ENCODE results near the gene LDB2. TPM values are rescaled to one million over a fixed set of nuclear protein-coding genes. Genes with fewer than 3 reads are reported as not detected.

Gene LDB2
- total and polyA plus RNA-seq, 2 donors: 9.2 to 10.1 TPM

DNA sequence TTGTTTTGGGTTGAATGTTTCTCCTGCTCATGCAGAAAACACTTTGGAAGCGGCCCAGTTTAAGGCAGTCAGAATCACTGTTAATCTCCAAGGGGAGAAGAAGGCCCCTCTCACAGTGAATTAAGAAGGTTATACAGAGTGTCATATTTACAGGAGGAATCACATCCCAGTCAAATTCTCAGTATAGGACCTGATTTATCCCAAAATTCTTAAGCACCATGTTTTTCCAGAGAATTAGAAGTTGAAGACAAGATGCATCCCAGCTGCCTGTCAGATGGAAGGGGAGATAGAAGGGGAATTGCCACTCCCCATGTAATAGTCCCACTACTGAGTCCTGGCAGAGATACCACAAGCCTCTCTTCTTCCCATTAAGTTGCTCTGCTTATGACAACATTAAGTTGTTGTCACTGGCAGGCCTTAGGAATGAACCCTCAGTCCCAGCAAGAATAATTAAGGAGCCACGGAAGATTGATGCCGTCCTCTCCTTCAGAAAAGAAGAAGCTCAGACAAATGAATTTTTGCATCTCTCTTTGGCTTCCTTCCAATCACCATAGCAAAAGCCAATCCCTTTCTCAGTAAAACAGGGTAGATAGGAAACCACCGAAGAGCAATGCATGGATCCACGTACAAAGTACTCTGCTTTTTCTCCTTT lies 138.4 kb downstream of the LDB2 start:
- no peaks in the 10 kb centered on the region for H3K9me3 ChIP-seq (ENCODE audit: control insufficient read depth in 2 of 2, insufficient read depth in 1 of 2, low read length in 1 of 2)
- no peak overlapping the region for H3K4me3 ChIP-seq (ENCODE audit: low read length in 2 of 2)
- no peaks in the 10 kb centered on the region for H3K4me1 ChIP-seq (ENCODE audit: control insufficient read depth in 2 of 2, insufficient read depth in 2 of 2, low read length in 2 of 2)
- no peak for DNase-seq (ENCODE audit: low read depth in 6 of 9, low spot score in 9 of 9)
- no peaks in the 10 kb centered on the region for H3K36me3 ChIP-seq (ENCODE audit: control insufficient read depth in 2 of 2, insufficient read depth in 2 of 2, low read length in 1 of 2)
- H3K27ac ChIP-seq (ENCODE audit: low read depth in 1 of 2, low read length in 1 of 2): no peak overlapping the region
- no peaks in the 10 kb centered on the region for H3K27me3 ChIP-seq (ENCODE audit: control insufficient read depth in 2 of 2, insufficient read depth in 1 of 2, low read length in 1 of 2)
- WGBS: 92% methylated on average over 5 of the region's 5 CpGs

DNA sequence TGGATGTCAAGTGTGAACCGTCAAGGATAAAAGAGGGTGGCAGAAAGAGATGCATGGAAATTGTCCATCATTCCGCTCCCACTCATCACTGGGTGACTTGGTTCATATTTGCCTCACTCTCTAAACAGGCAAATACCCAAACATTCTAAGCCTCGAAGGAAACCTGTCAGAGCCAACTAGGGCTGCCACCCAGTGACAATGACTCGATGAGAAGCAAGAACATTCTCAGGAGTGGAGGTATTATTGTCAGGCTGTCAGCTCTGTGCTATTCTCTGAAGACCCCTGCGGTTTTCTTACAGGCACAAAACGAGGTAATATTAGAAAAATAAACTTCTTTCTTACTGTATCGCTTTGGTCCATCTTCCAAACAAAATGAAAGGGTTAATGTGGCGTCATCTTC lies 139.6 kb downstream of the LDB2 start:
- H3K4me3 ChIP-seq (ENCODE audit: low read length in 2 of 2): no peak overlapping the region
- DNase-seq (ENCODE audit: low read depth in 6 of 9, low spot score in 9 of 9): no peak
- no peaks in the 10 kb centered on the region for H3K9me3 ChIP-seq (ENCODE audit: control insufficient read depth in 2 of 2, insufficient read depth in 1 of 2, low read length in 1 of 2)
- H3K36me3 ChIP-seq (ENCODE audit: control insufficient read depth in 2 of 2, insufficient read depth in 2 of 2, low read length in 1 of 2): no peaks in the 10 kb centered on the region
- WGBS: 92% methylated on average over 8 of the region's 8 CpGs
- H3K27ac ChIP-seq (ENCODE audit: low read depth in 1 of 2, low read length in 1 of 2): no peak overlapping the region
- no peaks in the 10 kb centered on the region for H3K27me3 ChIP-seq (ENCODE audit: control insufficient read depth in 2 of 2, insufficient read depth in 1 of 2, low read length in 1 of 2)
- no peaks in the 10 kb centered on the region for H3K4me1 ChIP-seq (ENCODE audit: control insufficient read depth in 2 of 2, insufficient read depth in 2 of 2, low read length in 2 of 2)

DNA sequence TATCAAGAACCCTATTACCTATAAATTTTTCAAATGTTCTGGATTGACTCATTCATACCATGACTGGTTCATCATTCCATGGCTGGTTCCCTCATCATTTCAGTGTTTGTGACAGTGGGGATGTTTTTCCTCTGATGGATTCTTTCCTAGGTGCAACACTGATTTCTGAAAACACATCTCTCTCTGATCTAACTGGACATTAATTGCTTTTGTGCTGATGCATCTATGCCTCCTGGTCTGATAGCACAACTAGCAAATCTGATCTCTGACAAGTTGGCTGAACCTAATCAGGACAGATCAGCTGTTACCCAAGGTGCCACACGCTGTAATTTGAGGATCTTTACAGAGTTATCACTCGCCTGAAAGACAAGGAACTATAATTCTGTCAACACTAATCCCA lies 140.2 kb downstream of the LDB2 start:
- Histone ChIP-seq H3K36me3 (ENCODE audit: control insufficient read depth in 2 of 2, insufficient read depth in 2 of 2, low read length in 1 of 2) (no peaks in the 10 kb centered on the region), H3K27me3 (ENCODE audit: control insufficient read depth in 2 of 2, insufficient read depth in 1 of 2, low read length in 1 of 2) (no peaks in the 10 kb centered on the region), H3K9me3 (ENCODE audit: control insufficient read depth in 2 of 2, insufficient read depth in 1 of 2, low read length in 1 of 2) (no peaks in the 10 kb centered on the region), H3K4me3 (ENCODE audit: low read length in 2 of 2) (no peak overlapping the region), H3K27ac (ENCODE audit: low read depth in 1 of 2, low read length in 1 of 2) (no peak overlapping the region), H3K4me1 (ENCODE audit: control insufficient read depth in 2 of 2, insufficient read depth in 2 of 2, low read length in 2 of 2) (no peaks in the 10 kb centered on the region)
- no peak for DNase-seq (ENCODE audit: low read depth in 6 of 9, low spot score in 9 of 9)
- WGBS: 94% methylated on average over 2 of the region's 2 CpGs

DNA sequence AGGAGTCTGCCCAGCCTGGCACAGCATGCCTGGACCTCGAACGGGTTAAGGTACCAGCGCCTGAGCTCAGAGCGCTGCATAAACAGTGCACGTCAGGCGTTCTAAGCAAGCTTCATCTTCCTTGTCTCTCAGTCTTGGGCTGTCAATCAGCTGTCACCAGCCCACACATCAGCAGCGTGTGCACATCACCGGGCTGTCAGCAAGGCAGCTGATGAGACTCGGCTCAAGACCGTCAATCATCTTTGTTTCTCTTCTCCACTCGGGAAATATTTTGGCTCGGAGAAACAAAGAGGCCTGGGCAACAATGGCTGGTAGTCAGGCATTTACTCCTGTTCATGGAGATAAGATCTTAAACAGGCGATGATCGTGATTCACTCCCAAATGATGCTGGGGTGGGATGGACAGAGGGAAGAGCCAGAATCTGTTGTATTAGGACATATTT lies 141.3 kb downstream of the LDB2 start:
- 94% methylated on average over 14 of the region's 14 CpGs for WGBS
- Histone ChIP-seq H3K4me3 (ENCODE audit: low read length in 2 of 2) (no peak overlapping the region), H3K36me3 (ENCODE audit: control insufficient read depth in 2 of 2, insufficient read depth in 2 of 2, low read length in 1 of 2) (no peaks in the 10 kb centered on the region), H3K4me1 (ENCODE audit: control insufficient read depth in 2 of 2, insufficient read depth in 2 of 2, low read length in 2 of 2) (no peaks in the 10 kb centered on the region), H3K27me3 (ENCODE audit: control insufficient read depth in 2 of 2, insufficient read depth in 1 of 2, low read length in 1 of 2) (no peaks in the 10 kb centered on the region), H3K27ac (ENCODE audit: low read depth in 1 of 2, low read length in 1 of 2) (no peak overlapping the region), H3K9me3 (ENCODE audit: control insufficient read depth in 2 of 2, insufficient read depth in 1 of 2, low read length in 1 of 2) (no peaks in the 10 kb centered on the region)
- no peak for DNase-seq (ENCODE audit: low read depth in 6 of 9, low spot score in 9 of 9)

DNA sequence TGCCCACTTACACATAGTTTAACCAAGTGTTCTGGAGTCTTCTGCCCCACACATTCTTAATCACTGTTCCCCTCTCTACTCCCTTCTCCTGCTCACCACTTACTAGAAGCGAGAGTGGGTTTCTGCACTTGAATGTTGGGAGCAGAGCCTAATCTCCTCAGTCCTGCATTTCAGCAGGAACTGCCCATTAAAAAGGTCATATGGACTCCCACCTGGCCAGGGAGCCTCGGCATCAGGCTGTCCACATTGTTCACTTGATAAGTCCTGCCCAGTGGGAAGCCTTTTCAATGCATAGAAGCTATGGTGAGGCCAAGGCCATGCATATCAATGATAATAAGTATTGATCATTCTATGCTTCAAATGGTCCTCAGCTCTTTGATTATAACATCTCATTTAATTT lies 144.3 kb downstream of the LDB2 start:
- DNase-seq (ENCODE audit: low read depth in 6 of 9, low spot score in 9 of 9): no peak
- Histone ChIP-seq H3K27ac (ENCODE audit: low read depth in 1 of 2, low read length in 1 of 2) (no peak overlapping the region), H3K4me3 (ENCODE audit: low read length in 2 of 2) (no peak overlapping the region), H3K4me1 (ENCODE audit: control insufficient read depth in 2 of 2, insufficient read depth in 2 of 2, low read length in 2 of 2) (no peaks in the 10 kb centered on the region), H3K9me3 (ENCODE audit: control insufficient read depth in 2 of 2, insufficient read depth in 1 of 2, low read length in 1 of 2) (no peaks in the 10 kb centered on the region), H3K36me3 (ENCODE audit: control insufficient read depth in 2 of 2, insufficient read depth in 2 of 2, low read length in 1 of 2) (no peaks in the 10 kb centered on the region), H3K27me3 (ENCODE audit: control insufficient read depth in 2 of 2, insufficient read depth in 1 of 2, low read length in 1 of 2) (no peaks in the 10 kb centered on the region)
- WGBS: over 99% methylated on average over 2 of the region's 2 CpGs

DNA sequence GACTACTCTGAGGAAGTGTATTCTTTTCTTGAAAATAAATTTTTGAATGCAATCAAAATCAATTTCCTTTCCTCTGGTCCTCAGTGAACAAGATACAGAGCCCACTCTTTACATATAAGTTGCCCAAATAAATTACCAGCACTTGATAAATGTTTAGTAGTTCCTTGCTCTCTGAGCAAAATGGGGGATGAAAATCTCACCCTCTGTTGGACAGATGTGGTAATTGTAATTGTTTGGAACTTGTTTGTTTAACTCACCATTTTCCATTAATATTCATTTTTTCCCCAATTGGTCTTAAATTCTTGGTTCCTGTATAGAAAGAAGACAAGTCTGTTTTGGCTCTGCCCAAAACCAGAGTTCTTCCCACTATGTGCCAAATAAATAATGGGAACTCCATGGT lies 146.3 kb downstream of the LDB2 start:
- Histone ChIP-seq H3K4me1 (ENCODE audit: control insufficient read depth in 2 of 2, insufficient read depth in 2 of 2, low read length in 2 of 2) (no peaks in the 10 kb centered on the region), H3K27me3 (ENCODE audit: control insufficient read depth in 2 of 2, insufficient read depth in 1 of 2, low read length in 1 of 2) (no peaks in the 10 kb centered on the region), H3K4me3 (ENCODE audit: low read length in 2 of 2) (no peak overlapping the region), H3K9me3 (ENCODE audit: control insufficient read depth in 2 of 2, insufficient read depth in 1 of 2, low read length in 1 of 2) (no peaks in the 10 kb centered on the region), H3K27ac (ENCODE audit: low read depth in 1 of 2, low read length in 1 of 2) (no peak overlapping the region), H3K36me3 (ENCODE audit: control insufficient read depth in 2 of 2, insufficient read depth in 2 of 2, low read length in 1 of 2) (no peaks in the 10 kb centered on the region)
- no peak for DNase-seq (ENCODE audit: low read depth in 6 of 9, low spot score in 9 of 9)

DNA sequence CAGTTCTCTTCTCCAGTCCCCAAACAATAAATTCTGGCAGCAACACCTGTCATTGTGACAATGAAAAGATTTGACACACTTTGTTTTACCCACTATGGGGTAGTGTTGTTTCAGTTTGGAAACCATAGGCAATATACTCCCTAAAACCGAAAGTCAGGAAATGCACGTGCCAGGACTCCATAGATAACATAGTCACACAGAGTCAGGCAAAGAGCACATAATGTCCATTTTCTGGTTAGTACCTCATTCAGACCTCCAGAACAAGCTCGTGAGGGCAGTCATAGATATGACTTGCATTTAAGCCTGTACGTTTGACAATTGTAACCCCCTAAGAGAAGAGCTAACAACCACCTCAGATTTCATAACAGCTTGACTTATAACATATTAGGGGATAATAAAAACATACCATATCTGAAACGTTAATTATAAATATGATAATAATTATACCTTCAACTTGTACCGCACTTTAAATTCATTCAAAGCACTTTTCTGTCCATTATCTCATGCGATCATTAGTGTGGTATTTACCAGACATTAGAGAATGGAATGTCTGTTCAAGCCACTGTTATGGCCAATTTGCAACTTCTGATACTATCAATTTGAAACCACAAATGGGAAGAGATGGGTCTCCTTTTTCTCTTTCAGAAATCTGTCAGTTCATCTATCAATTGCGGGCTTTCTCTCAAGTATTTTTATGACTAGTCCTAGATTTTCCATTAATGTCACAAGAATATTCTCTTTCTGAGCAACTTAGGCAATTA lies 147.4 kb downstream of the LDB2 start:
- no peak for DNase-seq (ENCODE audit: low read depth in 6 of 9, low spot score in 9 of 9)
- WGBS: 87% methylated on average over 8 of the region's 8 CpGs
- Histone ChIP-seq H3K4me1 (ENCODE audit: control insufficient read depth in 2 of 2, insufficient read depth in 2 of 2, low read length in 2 of 2) (no peaks in the 10 kb centered on the region), H3K36me3 (ENCODE audit: control insufficient read depth in 2 of 2, insufficient read depth in 2 of 2, low read length in 1 of 2) (no peaks in the 10 kb centered on the region), H3K27me3 (ENCODE audit: control insufficient read depth in 2 of 2, insufficient read depth in 1 of 2, low read length in 1 of 2) (no peaks in the 10 kb centered on the region), H3K27ac (ENCODE audit: low read depth in 1 of 2, low read length in 1 of 2) (no peak overlapping the region), H3K4me3 (ENCODE audit: low read length in 2 of 2) (no peak overlapping the region), H3K9me3 (ENCODE audit: control insufficient read depth in 2 of 2, insufficient read depth in 1 of 2, low read length in 1 of 2) (no peaks in the 10 kb centered on the region)

DNA sequence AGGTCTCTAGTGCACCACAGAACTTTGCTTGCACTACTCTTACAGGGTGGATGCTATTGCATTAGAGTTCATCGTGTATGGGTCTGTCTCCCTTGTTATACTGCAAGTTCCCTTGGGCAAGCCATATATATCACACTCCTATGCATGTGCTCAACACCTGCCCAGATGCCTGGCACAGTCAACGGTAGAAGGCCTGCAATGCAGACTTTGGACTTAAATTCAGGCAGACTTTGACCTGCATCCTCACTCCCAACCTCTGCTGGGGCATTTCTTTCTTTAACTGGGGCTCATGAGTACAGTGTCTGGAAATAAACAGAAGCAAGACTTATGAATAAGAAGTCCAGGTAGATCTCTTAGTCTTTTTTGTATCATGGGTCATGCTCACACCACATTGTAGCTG lies 148.2 kb downstream of the LDB2 start:
- WGBS: 94% methylated on average over 2 of the region's 2 CpGs

DNA sequence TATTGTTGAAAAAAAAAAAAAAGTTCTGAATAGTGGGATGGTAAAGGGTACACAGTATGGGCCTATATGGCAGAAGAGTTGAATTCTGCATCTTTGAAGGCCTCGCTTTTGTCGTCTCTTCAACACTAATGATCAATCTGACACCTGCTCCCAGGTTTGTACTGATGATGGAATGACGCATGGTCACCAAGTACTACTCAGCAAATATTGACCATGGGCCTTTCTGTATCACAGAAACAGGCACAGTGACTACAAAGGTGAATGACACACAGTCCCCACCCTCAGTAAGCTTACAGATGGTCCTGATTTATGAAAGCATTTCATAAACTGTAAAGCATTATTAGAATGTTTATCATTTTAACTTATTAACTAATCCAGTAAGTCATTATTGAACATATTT lies 152.6 kb downstream of the LDB2 start:
- H3K27me3 ChIP-seq (ENCODE audit: control insufficient read depth in 2 of 2, insufficient read depth in 1 of 2, low read length in 1 of 2): no peaks in the 10 kb centered on the region
- H3K27ac ChIP-seq (ENCODE audit: low read depth in 1 of 2, low read length in 1 of 2): no peak overlapping the region
- no peaks in the 10 kb centered on the region for H3K4me1 ChIP-seq (ENCODE audit: control insufficient read depth in 2 of 2, insufficient read depth in 2 of 2, low read length in 2 of 2)
- WGBS: 82% methylated on average over 3 of the region's 3 CpGs
- DNase-seq (ENCODE audit: low read depth in 6 of 9, low spot score in 9 of 9): no peak
- H3K9me3 ChIP-seq (ENCODE audit: control insufficient read depth in 2 of 2, insufficient read depth in 1 of 2, low read length in 1 of 2): no peaks in the 10 kb centered on the region
- H3K36me3 ChIP-seq (ENCODE audit: control insufficient read depth in 2 of 2, insufficient read depth in 2 of 2, low read length in 1 of 2): no peaks in the 10 kb centered on the region
- H3K4me3 ChIP-seq (ENCODE audit: low read length in 2 of 2): no peak overlapping the region

More for the DNA sequence above, 148.2 kb downstream of the LDB2 start:
- H3K27ac ChIP-seq (ENCODE audit: low read depth in 1 of 2, low read length in 1 of 2): no peak overlapping the region
- H3K9me3 ChIP-seq (ENCODE audit: control insufficient read depth in 2 of 2, insufficient read depth in 1 of 2, low read length in 1 of 2): no peaks in the 10 kb centered on the region
- H3K36me3 ChIP-seq (ENCODE audit: control insufficient read depth in 2 of 2, insufficient read depth in 2 of 2, low read length in 1 of 2): no peaks in the 10 kb centered on the region
- no peak overlapping the region for H3K4me3 ChIP-seq (ENCODE audit: low read length in 2 of 2)
- no peaks in the 10 kb centered on the region for H3K4me1 ChIP-seq (ENCODE audit: control insufficient read depth in 2 of 2, insufficient read depth in 2 of 2, low read length in 2 of 2)
- DNase-seq (ENCODE audit: low read depth in 6 of 9, low spot score in 9 of 9): no peak
- no peaks in the 10 kb centered on the region for H3K27me3 ChIP-seq (ENCODE audit: control insufficient read depth in 2 of 2, insufficient read depth in 1 of 2, low read length in 1 of 2)
